HEK293 (cell line): ENCODE data around the gene SUMO3.

ENCODE experiments used
- CTCF ChIA-PET: fragments of 350-600 bp; formaldehyde crosslinking; extraction: SDS; loops from one replicate; lab custom pipeline; 2021; ENCODE audit warnings: antibody characterized with exemption; lab: Yijun Ruan, JAX
- POLR2A ChIA-PET: fragments of 300-600 bp; formaldehyde crosslinking; extraction: SDS; loops from one replicate; lab custom pipeline; 2020; ENCODE audit warnings: antibody characterized with exemption, inconsistent platforms; lab: Yijun Ruan, JAX
- H3K27ac ChIP-seq: fragments of 200-500 bp; sonication (Bioruptor generic); 2 replicates; pipeline ENCODE4 v1.5.1; 2014; ENCODE audit warnings: low read depth, low read length, control low read depth, inconsistent platforms; ENCODE audit errors: extremely low read depth
- H3K36me3 ChIP-seq, 2 experiments: fragments of 200-500 bp in 1 of 2; sonication (Bioruptor generic) in 1 of 2; 1 replicate in 1 of 2; 2 replicates in 1 of 2; pipeline ENCODE4 v1.5.1; 2014 to 2017; ENCODE audit warnings: inconsistent platforms in 2 of 2, low read length in 2 of 2; ENCODE audit not compliant: control insufficient read depth in 2 of 2, insufficient read depth in 1 of 2
- H3K4me1 ChIP-seq: fragments of 200-500 bp; sonication (Bioruptor generic); 2 replicates; pipeline ENCODE4 v1.5.1; 2014; ENCODE audit warnings: mild to moderate bottlenecking, low read length, inconsistent platforms; ENCODE audit not compliant: control insufficient read depth, insufficient read depth
- H3K4me3 ChIP-seq: 2 replicates; pipeline ENCODE4 v1.5.1; 2011; ENCODE audit warnings: low read depth, mild to moderate bottlenecking, control low read depth, low read length, moderate library complexity
- H3K9me3 ChIP-seq: fragments of 200-500 bp; sonication (Bioruptor generic); 2 replicates; pipeline ENCODE4 v1.5.1; 2014; ENCODE audit warnings: low read depth, low read length, inconsistent platforms; ENCODE audit not compliant: control insufficient read depth, insufficient read depth
- KLF8 ChIP-seq: fragments of 450-650 bp; formaldehyde crosslinking; IDR thresholded peaks from 2 replicates; pipeline ENCODE4 v1.5.1; 2016; ENCODE audit warnings: missing biosample characterization, missing genetic modification characterization
- MYNN ChIP-seq: fragments of 450-650 bp; formaldehyde crosslinking; IDR thresholded peaks from 2 replicates; pipeline ENCODE4 v1.5.1; 2016; ENCODE audit warnings: missing biosample characterization, missing genetic modification characterization, borderline replicate concordance
- PRDM10 ChIP-seq: fragments of 450-650 bp; formaldehyde crosslinking; IDR thresholded peaks from 2 replicates; pipeline ENCODE4 v1.5.1; 2016; ENCODE audit warnings: missing biosample characterization, missing genetic modification characterization
- SALL2 ChIP-seq: fragments of 450-650 bp; formaldehyde crosslinking; IDR thresholded peaks from 2 replicates; pipeline ENCODE4 v1.5.0; 2017; ENCODE audit warnings: missing biosample characterization, mild to moderate bottlenecking, missing genetic modification characterization, borderline replicate concordance
- SP3 ChIP-seq: fragments of 450-650 bp; formaldehyde crosslinking; IDR thresholded peaks from 2 replicates; pipeline ENCODE4 v1.5.1; 2016; ENCODE audit warnings: missing biosample characterization, missing genetic modification characterization
- ZEB2 ChIP-seq: fragments of 450-650 bp; formaldehyde crosslinking; IDR thresholded peaks from 2 replicates; pipeline ENCODE4 v1.5.1; 2016; ENCODE audit warnings: missing biosample characterization, missing genetic modification characterization
- ZFHX2 ChIP-seq: fragments of 450-650 bp; formaldehyde crosslinking; conservative IDR thresholded peaks from 2 replicates; pipeline ENCODE4 v1.5.1; 2016; ENCODE audit warnings: missing biosample characterization, missing genetic modification characterization
- ZFP3 ChIP-seq: fragments of 450-650 bp; formaldehyde crosslinking; IDR thresholded peaks from 2 replicates; pipeline ENCODE4 v1.5.1; 2016; ENCODE audit warnings: low read depth, missing biosample characterization, missing genetic modification characterization
- ZFP37 ChIP-seq: fragments of 450-650 bp; formaldehyde crosslinking; IDR thresholded peaks from 2 replicates; pipeline ENCODE4 v1.5.1; 2016; ENCODE audit warnings: missing biosample characterization, missing genetic modification characterization
- ZNF140 ChIP-seq: fragments of 450-650 bp; formaldehyde crosslinking; IDR thresholded peaks from 2 replicates; pipeline ENCODE4 v1.5.1; 2016; ENCODE audit warnings: missing biosample characterization, missing genetic modification characterization
- ZNF324 ChIP-seq: fragments of 450-650 bp; formaldehyde crosslinking; IDR thresholded peaks from 2 replicates; pipeline ENCODE4 v1.5.1; 2016; ENCODE audit warnings: missing biosample characterization, missing genetic modification characterization
- ZNF366 ChIP-seq: fragments of 450-650 bp; formaldehyde crosslinking; conservative IDR thresholded peaks from 2 replicates; pipeline ENCODE4 v1.5.1; 2016; ENCODE audit warnings: missing biosample characterization, missing genetic modification characterization
- ZNF501 ChIP-seq: fragments of 450-650 bp; formaldehyde crosslinking; IDR thresholded peaks from 2 replicates; pipeline ENCODE4 v1.5.1; 2016; ENCODE audit warnings: missing biosample characterization, missing genetic modification characterization
- ZNF510 ChIP-seq: fragments of 450-650 bp; formaldehyde crosslinking; IDR thresholded peaks from 2 replicates; pipeline ENCODE4 v1.5.1; 2018; ENCODE audit warnings: mild to moderate bottlenecking, missing genetic modification characterization, missing biosample characterization; ENCODE audit not compliant: insufficient replicate concordance
- ZNF514 ChIP-seq: fragments of 450-650 bp; formaldehyde crosslinking; IDR thresholded peaks from 2 replicates; pipeline ENCODE4 v1.5.1; 2016; ENCODE audit warnings: missing biosample characterization, missing genetic modification characterization
- ZNF654 ChIP-seq: fragments of 450-650 bp; formaldehyde crosslinking; IDR thresholded peaks from 2 replicates; pipeline ENCODE4 v1.5.1; 2016; ENCODE audit warnings: low read depth, missing biosample characterization, missing genetic modification characterization
- ZNF658 ChIP-seq: fragments of 450-650 bp; formaldehyde crosslinking; IDR thresholded peaks from 2 replicates; pipeline ENCODE4; 2016; ENCODE audit warnings: missing biosample characterization, missing genetic modification characterization
- ZNF664 ChIP-seq: fragments of 450-650 bp; formaldehyde crosslinking; IDR thresholded peaks from 2 replicates; pipeline ENCODE4 v1.5.1; 2016; ENCODE audit warnings: missing biosample characterization, missing genetic modification characterization
- ZNF692 ChIP-seq: fragments of 450-650 bp; formaldehyde crosslinking; IDR thresholded peaks from 2 replicates; pipeline ENCODE4 v1.5.1; 2016; ENCODE audit warnings: missing biosample characterization, missing genetic modification characterization
- ZNF792 ChIP-seq: fragments of 450-650 bp; formaldehyde crosslinking; IDR thresholded peaks from 2 replicates; pipeline ENCODE4 v1.5.1; 2016; ENCODE audit warnings: missing biosample characterization, missing genetic modification characterization
- ZSCAN16 ChIP-seq: fragments of 450-650 bp; formaldehyde crosslinking; IDR thresholded peaks from 2 replicates; pipeline ENCODE4 v1.5.1; 2016; ENCODE audit warnings: missing biosample characterization, missing genetic modification characterization
- TF ChIP-seq, protein P1 (sequence below): fragments of 450-650 bp; formaldehyde crosslinking; IDR thresholded peaks from 2 replicates; pipeline ENCODE4 v1.5.1; 2017; ENCODE audit warnings: missing biosample characterization, missing genetic modification characterization
- TF ChIP-seq, protein P2 (sequence below): fragments of 450-650 bp; formaldehyde crosslinking; conservative IDR thresholded peaks from 2 replicates; pipeline ENCODE4 v1.5.1; 2016; ENCODE audit warnings: low read depth, missing biosample characterization, missing genetic modification characterization

The SUMO3 gene

DNA sequence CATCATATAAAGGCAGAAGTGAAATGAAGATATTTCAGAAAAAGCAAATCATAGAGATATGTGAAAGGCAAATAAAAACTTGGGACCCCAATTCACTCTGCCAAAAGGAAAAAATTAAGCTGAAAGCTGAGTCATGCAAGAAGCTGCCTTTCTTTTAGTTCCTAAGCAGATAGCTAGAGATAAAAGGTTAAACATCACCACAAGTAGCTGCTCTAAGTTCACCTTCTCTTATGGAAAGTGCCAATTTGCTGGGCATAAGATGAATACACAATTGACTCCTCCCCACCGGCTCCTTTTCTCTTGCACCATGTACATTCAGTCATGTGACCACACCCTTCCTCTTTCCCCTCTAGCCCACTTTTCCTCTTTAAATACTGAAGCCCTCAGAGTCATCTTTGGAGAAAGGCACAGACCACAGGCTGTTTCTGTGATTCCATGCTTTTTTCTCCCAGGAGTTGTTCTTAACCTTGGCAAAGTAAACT lies 5.4 kb upstream of the SUMO3 start (continued):
- TF ChIP-seq, protein P1, sequence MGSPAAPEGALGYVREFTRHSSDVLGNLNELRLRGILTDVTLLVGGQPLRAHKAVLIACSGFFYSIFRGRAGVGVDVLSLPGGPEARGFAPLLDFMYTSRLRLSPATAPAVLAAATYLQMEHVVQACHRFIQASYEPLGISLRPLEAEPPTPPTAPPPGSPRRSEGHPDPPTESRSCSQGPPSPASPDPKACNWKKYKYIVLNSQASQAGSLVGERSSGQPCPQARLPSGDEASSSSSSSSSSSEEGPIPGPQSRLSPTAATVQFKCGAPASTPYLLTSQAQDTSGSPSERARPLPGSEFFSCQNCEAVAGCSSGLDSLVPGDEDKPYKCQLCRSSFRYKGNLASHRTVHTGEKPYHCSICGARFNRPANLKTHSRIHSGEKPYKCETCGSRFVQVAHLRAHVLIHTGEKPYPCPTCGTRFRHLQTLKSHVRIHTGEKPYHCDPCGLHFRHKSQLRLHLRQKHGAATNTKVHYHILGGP (tag by site-specific recombination), result no peak
- TF ChIP-seq, protein P2, sequence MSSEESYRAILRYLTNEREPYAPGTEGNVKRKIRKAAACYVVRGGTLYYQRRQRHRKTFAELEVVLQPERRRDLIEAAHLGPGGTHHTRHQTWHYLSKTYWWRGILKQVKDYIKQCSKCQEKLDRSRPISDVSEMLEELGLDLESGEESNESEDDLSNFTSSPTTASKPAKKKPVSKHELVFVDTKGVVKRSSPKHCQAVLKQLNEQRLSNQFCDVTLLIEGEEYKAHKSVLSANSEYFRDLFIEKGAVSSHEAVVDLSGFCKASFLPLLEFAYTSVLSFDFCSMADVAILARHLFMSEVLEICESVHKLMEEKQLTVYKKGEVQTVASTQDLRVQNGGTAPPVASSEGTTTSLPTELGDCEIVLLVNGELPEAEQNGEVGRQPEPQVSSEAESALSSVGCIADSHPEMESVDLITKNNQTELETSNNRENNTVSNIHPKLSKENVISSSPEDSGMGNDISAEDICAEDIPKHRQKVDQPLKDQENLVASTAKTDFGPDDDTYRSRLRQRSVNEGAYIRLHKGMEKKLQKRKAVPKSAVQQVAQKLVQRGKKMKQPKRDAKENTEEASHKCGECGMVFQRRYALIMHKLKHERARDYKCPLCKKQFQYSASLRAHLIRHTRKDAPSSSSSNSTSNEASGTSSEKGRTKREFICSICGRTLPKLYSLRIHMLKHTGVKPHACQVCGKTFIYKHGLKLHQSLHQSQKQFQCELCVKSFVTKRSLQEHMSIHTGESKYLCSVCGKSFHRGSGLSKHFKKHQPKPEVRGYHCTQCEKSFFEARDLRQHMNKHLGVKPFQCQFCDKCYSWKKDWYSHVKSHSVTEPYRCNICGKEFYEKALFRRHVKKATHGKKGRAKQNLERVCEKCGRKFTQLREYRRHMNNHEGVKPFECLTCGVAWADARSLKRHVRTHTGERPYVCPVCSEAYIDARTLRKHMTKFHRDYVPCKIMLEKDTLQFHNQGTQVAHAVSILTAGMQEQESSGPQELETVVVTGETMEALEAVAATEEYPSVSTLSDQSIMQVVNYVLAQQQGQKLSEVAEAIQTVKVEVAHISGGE (tag by site-specific recombination), result no peak
- TF ChIP-seq ZFP37 (tag by site-specific recombination) (no peak), ZNF514 (tag by site-specific recombination) (no peak), ZNF324 (tag by site-specific recombination) (0 out of 2 replicates have a peak, but pooled peaks have one; percentile 1), ZNF366 (tag by site-specific recombination) (no peak), ZNF501 (tag by site-specific recombination) (no peak)

DNA sequence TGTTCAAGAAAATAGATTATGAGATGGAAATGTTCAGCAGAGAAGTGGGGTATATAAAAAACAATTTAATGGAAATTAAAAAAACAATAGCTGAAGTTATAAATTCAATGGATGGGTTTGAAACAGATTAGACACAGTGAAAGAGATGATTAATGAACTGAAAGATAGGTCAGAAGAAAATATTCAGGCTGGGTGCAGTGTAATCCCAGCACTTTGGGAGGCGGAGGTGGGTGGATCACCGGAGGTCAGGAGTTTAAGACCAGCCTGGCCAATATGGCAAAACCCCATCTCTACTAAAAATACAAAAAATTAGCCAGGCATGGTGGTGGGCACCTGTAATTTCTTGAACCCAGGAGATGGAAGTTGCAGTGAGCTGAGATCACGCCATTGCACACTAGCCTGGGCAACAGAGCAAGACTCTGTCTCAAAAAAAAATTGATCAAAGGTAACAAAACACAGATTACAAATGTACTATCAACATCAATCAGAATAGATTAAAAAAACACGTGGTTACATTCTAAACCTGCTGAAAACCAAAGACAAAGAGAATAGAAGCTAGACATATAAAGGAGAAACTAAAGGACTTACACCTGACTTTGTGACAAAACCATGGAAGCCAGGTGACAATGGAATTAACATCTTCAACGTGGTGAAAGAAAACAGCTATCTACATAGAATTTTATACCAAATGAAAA lies 4.8 kb upstream of the SUMO3 start:
- H3K27ac ChIP-seq, result no peak overlapping the region
- ChIA-PET CTCF (interaction anchor here (1.2 kb wide), 1 partner anchor 318 kb away, joined by 4 read pairs; no protein-coding TSS in a partner anchor), POLR2A (interaction anchor here (1.0 kb wide), 1 partner anchor 21 kb away, joined by 9 read pairs; the partner anchor contains the start of gene UBE2G2)
- no peak overlapping the region for H3K4me3 ChIP-seq
- no peaks in the 10 kb centered on the region for H3K36me3 ChIP-seq
- no peaks in the 10 kb centered on the region for H3K9me3 ChIP-seq
- no peaks in the 10 kb centered on the region for H3K4me1 ChIP-seq
- no peak for TF ChIP-seq ZEB2
- TF ChIP-seq ZNF692 (tag by site-specific recombination), result no peak
- peak; percentile 63 for TF ChIP-seq KLF8 (tag by site-specific recombination)
- peak; percentile 27; the same call in 1 of the 2 replicates for TF ChIP-seq ZNF324 (tag by site-specific recombination)
- no peak for TF ChIP-seq SALL2 (tag by site-specific recombination)
- TF ChIP-seq MYNN (tag by site-specific recombination), result no peak
- no peak for TF ChIP-seq ZNF654 (tag by site-specific recombination)
- TF ChIP-seq ZNF140 (tag by site-specific recombination), result no peak
- TF ChIP-seq ZFP3, result no peak
- no peak for TF ChIP-seq ZNF792 (tag by site-specific recombination)
- no peak for TF ChIP-seq ZFHX2 (tag by site-specific recombination)
- no peak for TF ChIP-seq ZSCAN16 (tag by site-specific recombination)
- TF ChIP-seq ZNF658 (tag by site-specific recombination), result no peak
- no peak for TF ChIP-seq ZNF664 (tag by site-specific recombination)
- TF ChIP-seq PRDM10 (tag by site-specific recombination), result no peak
- TF ChIP-seq, protein P1 (tag by site-specific recombination), result no peak
- TF ChIP-seq ZNF510, result peak; percentile 80
- TF ChIP-seq SP3 (tag by site-specific recombination), result 0 out of 2 replicates have a peak, but pooled peaks have one; percentile 12
